Epithelial cell of proximal tubule (primary cell): ENCODE data around the gene CKAP5. TPM values are rescaled to one million over a fixed set of nuclear protein-coding genes. Genes with fewer than 3 reads are reported as not detected.
A peak's percentile ranks its signal among the peaks of the same experiment; 100 is the strongest.

Experiments
- DNase-seq: peaks from one replicate; pipeline ENCODE4 v3.0.0-alpha.2; 2011; ENCODE audit warnings: low read depth
- H3K4me3 ChIP-seq: 2 replicates; pipeline ENCODE4 v1.5.1; 2011; ENCODE audit warnings: low read depth, mild to moderate bottlenecking, low read length
- total RNA-seq: library from RNA; depleted of rRNA; stranded (reverse); fragments of >200 nt; gene quantifications from 2 replicates; pipeline ENCODE4 v1.2.3, GENCODE V29; 2015
- TF ChIP-seq, protein P1 (sequence below): conservative IDR thresholded peaks from 2 replicates; pipeline ENCODE4 v1.5.1; 2012; ENCODE audit warnings: low read depth, mild to moderate bottlenecking, low read length

CKAP5 gene
- total RNA-seq, 1 donor from 2014 or later: 101 TPM

- DNase-seq: no peak
- H3K4me3 ChIP-seq: no peak overlapping the region
- TF ChIP-seq, protein P1, sequence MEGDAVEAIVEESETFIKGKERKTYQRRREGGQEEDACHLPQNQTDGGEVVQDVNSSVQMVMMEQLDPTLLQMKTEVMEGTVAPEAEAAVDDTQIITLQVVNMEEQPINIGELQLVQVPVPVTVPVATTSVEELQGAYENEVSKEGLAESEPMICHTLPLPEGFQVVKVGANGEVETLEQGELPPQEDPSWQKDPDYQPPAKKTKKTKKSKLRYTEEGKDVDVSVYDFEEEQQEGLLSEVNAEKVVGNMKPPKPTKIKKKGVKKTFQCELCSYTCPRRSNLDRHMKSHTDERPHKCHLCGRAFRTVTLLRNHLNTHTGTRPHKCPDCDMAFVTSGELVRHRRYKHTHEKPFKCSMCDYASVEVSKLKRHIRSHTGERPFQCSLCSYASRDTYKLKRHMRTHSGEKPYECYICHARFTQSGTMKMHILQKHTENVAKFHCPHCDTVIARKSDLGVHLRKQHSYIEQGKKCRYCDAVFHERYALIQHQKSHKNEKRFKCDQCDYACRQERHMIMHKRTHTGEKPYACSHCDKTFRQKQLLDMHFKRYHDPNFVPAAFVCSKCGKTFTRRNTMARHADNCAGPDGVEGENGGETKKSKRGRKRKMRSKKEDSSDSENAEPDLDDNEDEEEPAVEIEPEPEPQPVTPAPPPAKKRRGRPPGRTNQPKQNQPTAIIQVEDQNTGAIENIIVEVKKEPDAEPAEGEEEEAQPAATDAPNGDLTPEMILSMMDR: no peak
These were observed 10.7 kb upstream of the CKAP5 start for GRCh38 chr11:46856605-46857343.

DNA sequence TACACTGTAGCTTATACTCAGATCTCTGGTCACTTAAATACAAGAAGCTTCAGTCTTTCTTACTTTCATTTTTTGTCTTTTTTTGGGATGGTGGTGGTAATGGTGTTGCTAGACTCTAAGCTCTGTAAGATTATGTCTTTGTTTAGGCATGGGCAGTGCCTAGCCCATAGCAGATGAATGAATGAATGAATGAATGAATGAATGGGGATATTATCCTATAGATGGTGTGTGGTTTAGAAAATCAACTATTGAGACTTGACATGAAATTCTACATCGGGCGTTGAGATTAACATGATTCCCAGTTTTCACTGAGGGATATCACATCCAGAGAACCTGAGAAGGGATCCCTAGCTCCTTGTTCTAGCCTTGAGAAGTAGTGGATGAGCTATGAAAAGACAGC, 9.8 kb upstream of the CKAP5 start:
- TF ChIP-seq, protein P1: no peak
- no peak overlapping the region for H3K4me3 ChIP-seq
- no peak for DNase-seq

DNA sequence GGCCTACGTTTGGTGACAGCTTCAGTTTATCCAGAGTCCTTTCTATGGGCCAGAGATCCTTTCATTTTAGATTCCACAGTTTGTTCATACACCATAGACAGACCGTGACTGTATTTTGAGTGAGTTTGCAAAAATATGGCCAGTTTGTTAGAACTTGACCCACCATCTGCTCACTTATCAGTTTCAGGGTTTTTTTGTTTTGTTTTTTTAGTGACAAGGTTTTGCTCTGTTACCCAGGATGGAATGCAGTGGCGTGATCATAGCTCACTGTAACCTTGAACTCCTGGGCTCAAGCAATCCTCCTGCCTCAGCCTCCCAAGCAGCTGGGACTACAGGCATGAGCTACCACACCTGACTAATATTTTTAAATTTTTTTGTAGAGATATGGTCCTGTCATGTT, 9.1 kb upstream of the CKAP5 start:
- H3K4me3 ChIP-seq: no peak overlapping the region
- DNase-seq: no peak
- TF ChIP-seq, protein P1: no peak

GRCh38 chr11:46850829-46851380, 4.8 kb upstream of the CKAP5 start:
- TF ChIP-seq, protein P1: no peak
- DNase-seq: no peak
- no peak overlapping the region for H3K4me3 ChIP-seq

DNA sequence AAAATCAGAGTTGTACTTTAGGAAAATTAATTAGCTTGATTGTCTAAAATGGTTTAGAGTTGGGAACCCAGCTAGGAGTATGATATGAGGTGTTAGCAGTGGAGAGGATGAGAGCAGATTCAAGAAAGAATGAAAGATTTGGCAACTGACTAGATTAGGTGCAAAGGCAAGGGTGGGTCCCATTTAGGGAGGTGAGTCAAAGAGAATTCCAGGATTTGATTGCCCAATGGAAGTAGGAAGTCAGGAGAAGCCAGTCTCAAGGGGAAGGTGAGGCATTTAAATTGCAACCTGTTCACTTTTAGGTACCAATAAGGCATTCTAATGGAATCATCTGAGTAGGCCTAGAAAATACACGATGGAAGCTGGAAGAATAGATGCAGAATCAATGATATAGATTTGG, 3.6 kb upstream of the CKAP5 start:
- TF ChIP-seq, protein P1: no peak

DNA sequence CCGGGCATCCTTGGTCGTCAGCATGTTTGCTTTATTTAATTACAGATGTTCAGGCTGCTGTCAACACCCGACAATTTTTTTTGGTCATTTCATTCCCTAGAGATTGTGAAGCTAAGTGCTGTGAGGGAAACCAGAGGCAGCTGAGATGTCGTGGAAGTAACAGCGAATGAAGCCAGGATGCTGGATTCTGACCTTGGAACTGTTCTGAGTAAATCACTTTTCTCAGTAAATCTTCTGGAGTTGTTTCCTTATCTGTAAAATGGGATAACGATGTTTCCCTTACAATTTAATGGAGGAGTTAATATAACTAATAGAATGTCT, 390 bp upstream of the CKAP5 start:
- H3K4me3 ChIP-seq: peak overlapping the region; percentile 78
- no peak for DNase-seq
- TF ChIP-seq, protein P1: no peak

More for the DNA sequence above, 3.6 kb upstream of the CKAP5 start:
- no peak overlapping the region for H3K4me3 ChIP-seq
- no peak for DNase-seq

DNA sequence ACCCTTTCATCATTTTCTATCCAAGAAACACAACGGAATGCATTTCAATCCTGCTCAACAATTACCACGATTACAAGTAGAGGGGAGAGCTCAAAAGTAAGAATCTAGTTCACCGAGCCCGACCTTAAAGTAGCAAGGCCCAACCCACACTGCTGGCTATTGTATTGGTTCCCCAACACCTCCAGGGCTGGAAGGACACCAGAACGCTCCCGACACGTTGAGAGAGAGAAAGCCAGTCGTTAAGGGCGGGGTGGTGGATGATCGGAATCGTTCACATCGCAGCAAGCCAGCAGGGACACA, 690 bp downstream of the CKAP5 start:
- TF ChIP-seq, protein P1: no peak
- no peak for DNase-seq
- peak overlapping the region; percentile 78 for H3K4me3 ChIP-seq
